ENCODE data around the gene DOK7. TPM values are rescaled to one million over a fixed set of nuclear protein-coding genes. Genes with fewer than 3 reads are reported as not detected.

The DOK7 gene
- total RNA-seq, 6 experiments from 2014 or later, result 0.73 to 2.4 (median 1.5) TPM

DNA sequence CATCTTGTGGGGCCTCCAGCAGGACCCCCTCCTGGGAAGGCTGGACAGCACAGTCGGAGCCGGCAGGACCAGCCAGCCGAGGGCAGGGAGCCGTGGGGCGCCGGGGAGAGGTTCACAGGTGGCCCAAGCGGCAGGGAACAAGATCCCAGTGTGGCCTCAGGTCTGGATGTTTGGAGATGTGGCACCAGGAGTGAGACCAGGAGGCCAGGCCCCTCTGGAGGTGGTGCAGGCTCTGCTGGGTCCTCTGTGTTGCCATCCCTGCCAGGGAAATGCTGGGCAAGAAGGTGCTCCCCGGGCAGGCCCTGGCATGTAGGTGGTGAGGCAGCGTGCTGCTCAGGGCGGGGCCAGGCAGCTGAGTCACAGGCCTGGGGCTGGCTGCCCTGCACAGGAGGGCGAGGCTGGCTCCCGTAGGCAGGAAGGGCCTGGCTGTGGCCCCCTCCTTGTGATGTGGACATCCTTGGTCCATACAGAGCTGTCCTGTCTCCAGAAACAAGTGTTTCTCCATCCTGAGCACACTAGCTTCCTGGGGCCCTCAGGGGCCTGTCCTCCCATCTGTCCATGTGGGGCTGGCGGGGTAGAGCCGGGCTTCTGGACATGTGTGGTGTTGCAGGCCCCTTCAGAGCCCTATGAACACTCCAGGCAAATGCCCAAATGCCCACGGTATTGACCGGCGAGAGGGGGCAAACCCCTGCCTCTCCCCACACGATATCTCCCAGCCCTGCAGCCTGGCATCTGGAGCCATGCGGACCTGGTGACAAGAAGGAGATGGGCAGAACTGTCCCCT lies 26.1 kb upstream of the DOK7 start:
- no peaks in the 10 kb centered on the region for H3K36me3 ChIP-seq
- ATAC-seq, result peak; percentile 2 to 79 (median 35)
- no peak overlapping the region for H3K27ac ChIP-seq
- peak; percentile 21 for TF ChIP-seq POLR2A (IDR thresholded peaks at IDR 0.05)
- TF ChIP-seq, protein P1, sequence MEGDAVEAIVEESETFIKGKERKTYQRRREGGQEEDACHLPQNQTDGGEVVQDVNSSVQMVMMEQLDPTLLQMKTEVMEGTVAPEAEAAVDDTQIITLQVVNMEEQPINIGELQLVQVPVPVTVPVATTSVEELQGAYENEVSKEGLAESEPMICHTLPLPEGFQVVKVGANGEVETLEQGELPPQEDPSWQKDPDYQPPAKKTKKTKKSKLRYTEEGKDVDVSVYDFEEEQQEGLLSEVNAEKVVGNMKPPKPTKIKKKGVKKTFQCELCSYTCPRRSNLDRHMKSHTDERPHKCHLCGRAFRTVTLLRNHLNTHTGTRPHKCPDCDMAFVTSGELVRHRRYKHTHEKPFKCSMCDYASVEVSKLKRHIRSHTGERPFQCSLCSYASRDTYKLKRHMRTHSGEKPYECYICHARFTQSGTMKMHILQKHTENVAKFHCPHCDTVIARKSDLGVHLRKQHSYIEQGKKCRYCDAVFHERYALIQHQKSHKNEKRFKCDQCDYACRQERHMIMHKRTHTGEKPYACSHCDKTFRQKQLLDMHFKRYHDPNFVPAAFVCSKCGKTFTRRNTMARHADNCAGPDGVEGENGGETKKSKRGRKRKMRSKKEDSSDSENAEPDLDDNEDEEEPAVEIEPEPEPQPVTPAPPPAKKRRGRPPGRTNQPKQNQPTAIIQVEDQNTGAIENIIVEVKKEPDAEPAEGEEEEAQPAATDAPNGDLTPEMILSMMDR (IDR thresholded peaks at IDR 0.05), result no peak
- no CpG with 5 or more reads among the region's 19 CpGs for WGBS (ENCODE audit: insufficient coverage, low coverage, low lambda C conversion rate, missing lambda C conversion rate)
- H3K4me3 ChIP-seq, result no peak overlapping the region
- intact Hi-C loops (cut with DNase I), result no loop called here
- H3K27me3 ChIP-seq, result no peaks in the 10 kb centered on the region
- peak in 1 of 3 donors; percentile 77 for DNase-seq
- H3K4me1 ChIP-seq, result peaks cover 0 to 8% (median 3%) of the 10 kb centered on the region in 4 donors
- H3K9me3 ChIP-seq, result no peaks in the 10 kb centered on the region

DNA sequence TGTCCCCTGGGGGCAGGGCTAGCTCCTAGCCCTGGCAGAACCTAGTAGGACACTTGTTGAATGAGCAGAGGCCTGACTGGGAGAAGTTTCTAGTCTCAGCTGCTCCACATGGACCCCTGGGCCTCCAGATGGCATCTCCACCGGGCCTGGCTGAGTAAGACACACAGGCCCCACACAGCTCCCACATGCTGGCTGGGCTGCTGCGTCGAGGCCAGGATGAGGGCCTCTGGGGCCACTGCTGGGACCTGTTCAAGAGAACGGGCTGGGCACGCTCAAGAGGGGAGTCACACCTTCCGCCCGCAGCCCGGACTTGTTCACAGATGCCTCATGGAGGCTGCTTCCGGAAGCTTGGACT lies 25.5 kb upstream of the DOK7 start:
- peaks cover 0 to 8% (median 3%) of the 10 kb centered on the region in 4 donors for H3K4me1 ChIP-seq
- no peaks in the 10 kb centered on the region for H3K9me3 ChIP-seq
- peak in 1 of 3 donors; percentile 19 for DNase-seq
- intact Hi-C loops (cut with DNase I), result no loop called here
- no peaks in the 10 kb centered on the region for H3K36me3 ChIP-seq
- WGBS (ENCODE audit: insufficient coverage, low coverage, low lambda C conversion rate, missing lambda C conversion rate), result no CpG with 5 or more reads among the region's 9 CpGs
- TF ChIP-seq, protein P1 (IDR thresholded peaks at IDR 0.05), result no peak
- no peak for TF ChIP-seq POLR2A (IDR thresholded peaks at IDR 0.05)
- no peak overlapping the region for H3K4me3 ChIP-seq
- no peaks in the 10 kb centered on the region for H3K27me3 ChIP-seq
- no peak for ATAC-seq
- no peak overlapping the region for H3K27ac ChIP-seq

DNA sequence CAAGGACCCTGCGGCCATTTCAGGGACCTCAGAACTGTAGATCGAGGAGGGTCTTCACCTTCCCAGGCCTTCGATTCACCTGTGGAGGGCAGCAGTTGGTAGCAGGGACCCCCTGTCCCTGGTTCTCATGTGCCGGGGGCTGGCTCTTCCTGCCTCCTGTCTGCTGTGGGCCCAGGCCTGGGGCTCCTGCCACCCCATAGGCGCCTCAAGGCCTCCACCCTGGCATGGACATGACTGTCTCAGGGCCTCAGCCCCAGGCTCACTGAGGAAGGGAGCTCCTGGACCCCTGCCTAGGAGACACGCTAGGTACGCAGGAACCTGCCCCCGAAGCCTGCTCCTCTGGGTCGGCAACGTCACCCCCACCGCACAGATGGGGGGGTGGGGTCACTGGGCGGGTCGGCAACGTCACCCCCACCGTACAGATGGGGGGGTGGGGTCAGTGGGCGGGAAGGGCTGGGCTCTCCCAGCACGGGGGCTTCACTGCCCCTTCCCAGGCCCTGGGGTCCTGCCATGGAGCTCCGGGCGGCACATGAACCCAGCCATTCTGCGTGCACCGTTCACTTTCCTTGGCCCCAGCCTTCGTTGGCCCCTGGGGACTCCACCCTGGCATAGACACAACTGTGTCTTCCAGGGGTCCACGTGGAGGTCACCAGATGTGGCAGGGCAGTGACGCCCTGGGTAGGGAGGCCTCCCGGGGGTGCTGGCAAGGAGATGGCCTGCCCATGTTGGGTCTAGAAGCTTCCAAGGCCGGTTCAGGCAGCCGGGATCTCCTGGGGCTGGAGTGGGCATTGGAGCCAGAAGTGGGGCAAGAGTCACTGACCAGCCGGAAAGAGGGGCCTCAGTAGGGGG lies 24.9 kb upstream of the DOK7 start:
- WGBS (ENCODE audit: insufficient coverage, low coverage, low lambda C conversion rate, missing lambda C conversion rate), result 40% methylated on average over 1 of the region's 28 CpGs
- intact Hi-C loops (cut with DNase I), result no loop called here
- H3K27me3 ChIP-seq, result no peaks in the 10 kb centered on the region
- DNase-seq (peak in 1 of 3 donors; percentile 20), ATAC-seq (no peak)
- H3K27ac ChIP-seq, result no peak overlapping the region
- H3K36me3 ChIP-seq, result no peaks in the 10 kb centered on the region
- no peaks in the 10 kb centered on the region for H3K9me3 ChIP-seq
- H3K4me1 ChIP-seq, result peaks cover 0 to 14% (median 3%) of the 10 kb centered on the region in 4 donors
- TF ChIP-seq, protein P1 (IDR thresholded peaks at IDR 0.05), result no peak
- no peak for TF ChIP-seq POLR2A (IDR thresholded peaks at IDR 0.05)
- no peak overlapping the region for H3K4me3 ChIP-seq

DNA sequence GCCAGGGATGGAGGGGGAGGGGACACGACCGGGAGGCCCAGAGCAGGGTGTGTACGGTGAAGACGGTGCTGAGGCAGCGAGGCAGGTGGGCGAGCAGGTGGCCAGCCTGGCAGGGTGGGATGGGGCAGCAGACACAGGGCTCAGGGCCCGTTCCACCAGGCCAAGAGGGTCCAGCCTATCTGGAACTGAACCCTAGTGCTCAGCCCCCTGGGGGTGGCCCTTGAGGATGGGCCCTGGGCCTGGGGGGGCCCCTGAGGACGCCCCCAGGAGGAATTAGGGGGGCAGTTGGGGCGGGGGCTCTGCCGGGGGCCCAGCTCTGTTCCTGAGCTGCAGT lies 24.3 kb upstream of the DOK7 start:
- no peak overlapping the region for H3K27ac ChIP-seq
- no peaks in the 10 kb centered on the region for H3K36me3 ChIP-seq
- no peaks in the 10 kb centered on the region for H3K27me3 ChIP-seq
- H3K4me3 ChIP-seq, result no peak overlapping the region
- TF ChIP-seq, protein P1 (IDR thresholded peaks at IDR 0.05), result no peak
- H3K4me1 ChIP-seq, result peaks cover 0 to 16% (median 3%) of the 10 kb centered on the region in 4 donors
- WGBS (ENCODE audit: insufficient coverage, low coverage, low lambda C conversion rate, missing lambda C conversion rate), result no CpG with 5 or more reads among the region's 10 CpGs
- intact Hi-C loops (cut with DNase I), result no loop called here
- no peaks in the 10 kb centered on the region for H3K9me3 ChIP-seq
- ATAC-seq, result no peak
- DNase-seq, result no peak
